Measurements from ENCODE around the gene S100A1. TPM values are rescaled to one million over a fixed set of nuclear protein-coding genes. Genes with fewer than 3 reads are reported as not detected.
A peak's percentile ranks its signal among the peaks of the same experiment; 100 is the strongest.

Gene S100A1
- total and polyA plus RNA-seq, 2 donors from 2014 or later, result 83.1 to 332 TPM

GRCh38 chr1:153647346-153647714, 19.1 kb downstream of the S100A1 start:
- FAIRE-seq (no peak), DNase-seq (peak in 1 of 5 donors; percentile 32)
- no peak for TF ChIP-seq CTCF (IDR thresholded peaks at IDR 0.05; ENCODE audit: borderline replicate concordance, extremely low read depth, insufficient read depth)
- H3K27me3 ChIP-seq (ENCODE audit: control insufficient read depth, insufficient read depth, low read length), result no peaks in the 10 kb centered on the region
- H3K9ac ChIP-seq (ENCODE audit: low read length in 3 of 3), result no peak overlapping the region
- H3K27ac ChIP-seq (ENCODE audit: low read depth in 2 of 2, low read length in 2 of 2), result peak overlapping the region in 1 of 2 donors; percentile 15
- intact Hi-C loops (cut with DNase I), result no loop called here
- peaks cover 7 to 37% (median 20%) of the 10 kb centered on the region in 3 donors for H3K36me3 ChIP-seq (ENCODE audit: control insufficient read depth in 2 of 3, insufficient read depth in 3 of 3, low read length in 3 of 3)
- peaks cover 0 to 6% (median 5%) of the 10 kb centered on the region in 3 donors for H3K4me1 ChIP-seq (ENCODE audit: control insufficient read depth in 2 of 3, insufficient read depth in 2 of 3, low read depth in 1 of 3, low read length in 3 of 3)
- H3K4me3 ChIP-seq (ENCODE audit: low read length in 3 of 3), result no peak overlapping the region
- H3K9me3 ChIP-seq (ENCODE audit: control insufficient read depth in 2 of 3, insufficient read depth in 1 of 3, low read length in 3 of 3), result no peaks in the 10 kb centered on the region

- H3K4me3 ChIP-seq (ENCODE audit: low read length in 3 of 3), result no peak overlapping the region
- intact Hi-C loops (cut with DNase I), result no loop called here
- peaks cover 0 to 12% (median 6%) of the 10 kb centered on the region in 3 donors for H3K4me1 ChIP-seq (ENCODE audit: control insufficient read depth in 2 of 3, insufficient read depth in 2 of 3, low read depth in 1 of 3, low read length in 3 of 3)
- peak overlapping the region in 1 of 2 donors; percentile 49 for H3K27ac ChIP-seq (ENCODE audit: low read depth in 2 of 2, low read length in 2 of 2)
- FAIRE-seq (no peak), DNase-seq (peak in 4 of 5 donors; percentile 39 to 57 (median 48))
- TF ChIP-seq CTCF (IDR thresholded peaks at IDR 0.05; ENCODE audit: borderline replicate concordance, extremely low read depth, insufficient read depth), result no peak
- no peak overlapping the region for H3K9ac ChIP-seq (ENCODE audit: low read length in 3 of 3)
- H3K36me3 ChIP-seq (ENCODE audit: control insufficient read depth in 2 of 3, insufficient read depth in 3 of 3, low read length in 3 of 3), result peaks cover 7 to 29% (median 14%) of the 10 kb centered on the region in 3 donors
- no peaks in the 10 kb centered on the region for H3K9me3 ChIP-seq (ENCODE audit: control insufficient read depth in 2 of 3, insufficient read depth in 1 of 3, low read length in 3 of 3)
- no peaks in the 10 kb centered on the region for H3K27me3 ChIP-seq (ENCODE audit: control insufficient read depth, insufficient read depth, low read length)
Measured at GRCh38 chr1:153648000-153648643, 19.9 kb downstream of the S100A1 start.

- no peaks in the 10 kb centered on the region for H3K9me3 ChIP-seq (ENCODE audit: control insufficient read depth in 2 of 3, insufficient read depth in 1 of 3, low read length in 3 of 3)
- H3K27me3 ChIP-seq (ENCODE audit: control insufficient read depth, insufficient read depth, low read length), result no peaks in the 10 kb centered on the region
- H3K4me3 ChIP-seq (ENCODE audit: low read length in 3 of 3), result no peak overlapping the region
- no peak overlapping the region for H3K27ac ChIP-seq (ENCODE audit: low read depth in 2 of 2, low read length in 2 of 2)
- intact Hi-C loops (cut with DNase I), result no loop called here
- no peak for FAIRE-seq
- no peak for DNase-seq
- TF ChIP-seq CTCF (IDR thresholded peaks at IDR 0.05; ENCODE audit: borderline replicate concordance, extremely low read depth, insufficient read depth), result no peak
- peaks cover 7 to 17% (median 12%) of the 10 kb centered on the region in 3 donors for H3K36me3 ChIP-seq (ENCODE audit: control insufficient read depth in 2 of 3, insufficient read depth in 3 of 3, low read length in 3 of 3)
- H3K9ac ChIP-seq (ENCODE audit: low read length in 3 of 3), result no peak overlapping the region
- peaks cover 0 to 14% (median 6%) of the 10 kb centered on the region in 3 donors for H3K4me1 ChIP-seq (ENCODE audit: control insufficient read depth in 2 of 3, insufficient read depth in 2 of 3, low read depth in 1 of 3, low read length in 3 of 3)
Measured at GRCh38 chr1:153649137-153649862, 21.1 kb downstream of the S100A1 start.

All from kidney (tissue), 14 donors.